Subcutaneous abdominal adipose tissue (tissue), 5 donors: Measurements from ENCODE around the gene RGPD3.
A peak's percentile ranks its signal among the peaks of the same experiment; 100 is the strongest.
"Not testable (repeated sequence)": the region's sequence is repeated elsewhere in the genome, so short reads cannot be mapped to it uniquely, and the experiment has no call there.

Experiments
- H3K27ac ChIP-seq: one replicate; pipeline ENCODE4 v1.7.0; 2013; ENCODE audit warnings: low read depth, mild to moderate bottlenecking, inconsistent platforms, low read length, moderate library complexity
- H3K27me3 ChIP-seq, 5 donors: one replicate each; pipeline ENCODE4 v1.7.0; 2013; ENCODE audit warnings: low read length in 5 of 5, inconsistent platforms in 1 of 5; ENCODE audit not compliant: control insufficient read depth in 5 of 5, insufficient read depth in 4 of 5
- H3K36me3 ChIP-seq, 5 donors: one replicate each; pipeline ENCODE4 v1.7.0; 2013; ENCODE audit warnings: low read length in 5 of 5; ENCODE audit not compliant: control insufficient read depth in 5 of 5, insufficient read depth in 5 of 5
- H3K4me1 ChIP-seq, 5 donors: one replicate each; pipeline ENCODE4 v1.7.0; 2013; ENCODE audit warnings: low read length in 5 of 5, mild to moderate bottlenecking in 3 of 5, moderate library complexity in 1 of 5; ENCODE audit not compliant: control insufficient read depth in 5 of 5, insufficient read depth in 5 of 5
- H3K4me3 ChIP-seq, 5 donors: one replicate each; pipeline ENCODE4 v1.7.0; 2013; ENCODE audit warnings: low read length in 5 of 5, low read depth in 1 of 5
- H3K9ac ChIP-seq, 5 donors: one replicate each; pipeline ENCODE4 v1.7.0; 2013; ENCODE audit warnings: low read length in 5 of 5, mild to moderate bottlenecking in 4 of 5, moderate library complexity in 3 of 5
- H3K9me3 ChIP-seq, 5 donors: one replicate each; pipeline ENCODE4 v1.7.0; 2013; ENCODE audit warnings: low read length in 5 of 5; ENCODE audit not compliant: control insufficient read depth in 5 of 5
- donor health status: healthy.
- donor health status: healthy.
- donor health status: healthy.
- donor health status: healthy.
- donor health status: healthy.

Gene RGPD3

DNA sequence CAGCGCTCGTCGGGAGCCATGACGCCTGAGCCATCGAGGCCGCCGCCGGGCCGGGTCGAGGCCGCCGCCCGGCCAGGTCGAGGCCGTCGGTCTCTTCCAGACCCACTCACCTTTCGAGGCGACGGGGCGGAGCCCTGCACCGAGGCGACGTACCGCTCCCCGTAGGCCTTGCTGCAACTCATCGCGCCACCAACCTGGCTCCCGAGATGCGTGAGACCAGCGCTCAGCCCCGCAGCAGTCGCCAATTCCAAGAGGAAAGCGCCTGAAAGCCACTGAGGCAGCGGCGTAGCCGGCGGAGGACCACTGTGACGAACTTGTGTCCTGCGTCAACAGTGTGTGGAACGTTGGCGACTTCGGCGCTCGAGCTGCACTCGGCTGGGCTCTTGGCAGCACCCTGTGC is at the start of gene RGPD3:
Gene RGPD3 (minus strand): TSS at position 307 of the 400 bp plus-strand sequence. CDS start 125 bp downstream, at position 182.
- not testable (repeated sequence) for H3K9me3 ChIP-seq, H3K36me3 ChIP-seq, H3K4me3 ChIP-seq, H3K9ac ChIP-seq, H3K27ac ChIP-seq, H3K27me3 ChIP-seq, H3K4me1 ChIP-seq

DNA sequence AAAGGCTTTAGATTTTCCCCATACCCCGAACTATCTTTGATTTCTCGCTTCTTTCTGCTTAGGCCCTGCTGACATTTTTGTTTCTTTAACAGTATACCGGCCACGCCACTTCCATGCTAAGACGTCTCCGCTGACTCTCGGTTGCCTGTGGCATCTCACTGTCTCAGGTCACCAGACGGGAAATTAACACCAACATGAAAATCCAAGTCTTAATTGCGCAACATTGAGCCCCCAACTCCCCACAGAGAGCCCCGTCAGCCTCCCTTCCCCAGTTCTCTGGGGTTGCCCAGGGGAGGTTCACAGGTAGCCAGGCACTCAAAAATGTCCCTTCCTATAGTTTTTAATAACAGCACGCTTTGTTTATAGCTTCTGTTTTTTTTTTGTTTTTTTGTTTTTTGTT is 49.1 kb upstream of the RGPD3 start:
- H3K27me3 ChIP-seq: no peaks in the 10 kb centered on the region
- H3K4me1 ChIP-seq: no peaks in the 10 kb centered on the region
- no peaks in the 10 kb centered on the region for H3K9me3 ChIP-seq
- H3K27ac ChIP-seq: no peak overlapping the region
- H3K9ac ChIP-seq: no peak overlapping the region
- H3K36me3 ChIP-seq: no peaks in the 10 kb centered on the region
- H3K4me3 ChIP-seq: no peak overlapping the region

DNA sequence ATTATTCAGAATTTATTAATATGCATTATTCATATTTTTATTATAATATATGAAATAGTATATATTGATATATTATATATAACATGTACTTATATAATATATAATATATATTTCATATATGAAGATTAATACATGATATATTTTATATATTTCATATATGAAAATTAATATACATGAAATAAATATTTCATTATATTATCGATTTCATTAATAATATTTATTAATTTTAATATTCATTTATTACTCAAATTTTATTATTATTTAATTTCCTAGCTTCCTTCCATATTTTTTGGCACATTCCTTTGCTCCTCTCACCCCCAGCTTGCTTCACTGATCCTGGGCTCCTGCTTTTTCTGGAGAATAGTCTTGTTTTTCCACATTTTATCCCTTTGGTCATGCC is 48.7 kb upstream of the RGPD3 start:
- H3K9me3 ChIP-seq: no peaks in the 10 kb centered on the region
- no peak overlapping the region for H3K27ac ChIP-seq
- H3K4me3 ChIP-seq: no peak overlapping the region
- H3K9ac ChIP-seq: no peak overlapping the region
- H3K36me3 ChIP-seq: no peaks in the 10 kb centered on the region
- H3K4me1 ChIP-seq: no peaks in the 10 kb centered on the region
- no peaks in the 10 kb centered on the region for H3K27me3 ChIP-seq

DNA sequence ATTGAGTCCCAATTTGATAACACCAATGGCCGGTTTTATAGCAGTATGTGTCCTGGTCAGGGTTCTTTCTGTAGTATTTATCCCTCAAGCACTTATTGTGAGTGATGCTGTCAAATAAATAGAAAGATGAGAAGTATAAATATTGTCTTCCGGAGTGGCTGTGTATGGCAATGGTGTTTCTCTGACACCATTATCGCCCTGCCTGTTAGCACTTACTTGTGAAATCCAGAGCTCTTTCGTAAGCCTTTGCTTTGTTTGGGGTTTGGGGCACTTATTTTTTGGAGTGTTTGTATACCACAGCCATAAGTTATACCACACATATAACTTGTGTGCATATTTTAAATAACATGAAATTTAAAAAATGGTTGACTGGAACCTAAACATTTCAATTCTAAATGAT is 48.2 kb upstream of the RGPD3 start:
- no peaks in the 10 kb centered on the region for H3K36me3 ChIP-seq
- H3K27ac ChIP-seq: no peak overlapping the region
- no peaks in the 10 kb centered on the region for H3K9me3 ChIP-seq
- H3K9ac ChIP-seq: no peak overlapping the region
- H3K4me1 ChIP-seq: no peaks in the 10 kb centered on the region
- no peak overlapping the region for H3K4me3 ChIP-seq
- H3K27me3 ChIP-seq: no peaks in the 10 kb centered on the region

DNA sequence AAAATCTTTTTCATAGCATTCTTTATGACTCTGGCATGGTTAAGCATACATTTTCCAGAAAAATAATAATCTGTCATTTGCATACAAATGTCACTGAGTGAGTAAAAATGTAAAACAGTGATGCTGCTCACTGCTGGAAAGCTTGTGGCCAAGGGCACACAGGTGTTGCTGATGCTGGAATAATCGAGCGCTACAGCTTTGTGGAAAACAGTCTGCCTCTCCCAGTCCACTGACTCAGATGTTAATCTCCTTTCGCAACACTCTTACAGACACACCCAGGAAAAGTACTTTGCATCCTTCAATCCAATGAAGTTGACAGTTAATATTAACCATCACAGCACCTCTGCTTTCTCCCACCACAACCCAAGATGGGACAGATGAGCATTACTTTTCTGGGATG is 46.6 kb upstream of the RGPD3 start:
- H3K27ac ChIP-seq, H3K4me1 ChIP-seq, H3K9ac ChIP-seq, H3K36me3 ChIP-seq, H3K4me3 ChIP-seq, H3K9me3 ChIP-seq, H3K27me3 ChIP-seq: not testable (repeated sequence)

DNA sequence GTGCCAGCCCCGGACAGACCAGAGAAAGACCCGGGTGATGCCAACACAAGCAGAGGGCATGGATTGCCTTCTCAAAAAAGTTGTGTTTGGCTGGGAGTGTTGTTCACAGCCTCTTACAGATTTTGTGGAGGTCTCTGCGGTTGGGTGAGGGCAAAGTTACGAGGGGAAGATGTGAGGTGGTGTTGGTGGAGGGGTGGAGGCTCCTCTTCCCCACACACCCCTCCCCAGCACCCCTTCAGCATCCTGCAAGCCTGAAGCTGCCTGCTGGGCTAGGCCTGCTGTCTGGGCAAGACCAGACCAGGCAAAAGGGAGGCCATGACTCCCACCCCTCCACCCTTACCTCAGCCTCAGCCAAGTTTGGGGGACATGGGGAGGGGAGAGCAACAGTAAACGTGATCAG is 45.2 kb upstream of the RGPD3 start:
- H3K27me3 ChIP-seq, H3K9ac ChIP-seq, H3K4me1 ChIP-seq, H3K9me3 ChIP-seq, H3K27ac ChIP-seq, H3K36me3 ChIP-seq, H3K4me3 ChIP-seq: not testable (repeated sequence)

DNA sequence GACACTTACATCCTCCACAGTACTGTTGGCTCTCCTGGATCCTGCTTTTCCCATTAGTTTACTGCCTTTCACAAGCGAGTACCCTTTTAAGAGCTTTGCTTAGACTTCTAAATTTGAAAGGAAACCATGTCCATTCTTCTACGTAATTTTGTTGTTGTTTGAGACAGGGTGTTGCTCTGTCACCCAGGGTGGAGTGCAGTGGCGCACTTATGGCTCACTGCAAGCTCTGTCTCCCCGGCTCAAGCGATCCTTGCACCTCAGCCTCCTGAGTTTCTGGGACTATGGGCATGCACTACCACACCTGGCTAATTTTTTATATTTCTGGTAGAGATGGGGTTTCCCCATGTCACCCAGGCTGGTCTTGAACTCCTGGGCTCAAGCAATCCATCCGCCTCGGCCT is 43.7 kb upstream of the RGPD3 start:
- H3K9ac ChIP-seq, H3K4me1 ChIP-seq, H3K9me3 ChIP-seq, H3K27me3 ChIP-seq, H3K27ac ChIP-seq, H3K36me3 ChIP-seq: not testable (repeated sequence)
- peak overlapping the region in 2 of 5 donors; percentile 27 to 46 for H3K4me3 ChIP-seq

DNA sequence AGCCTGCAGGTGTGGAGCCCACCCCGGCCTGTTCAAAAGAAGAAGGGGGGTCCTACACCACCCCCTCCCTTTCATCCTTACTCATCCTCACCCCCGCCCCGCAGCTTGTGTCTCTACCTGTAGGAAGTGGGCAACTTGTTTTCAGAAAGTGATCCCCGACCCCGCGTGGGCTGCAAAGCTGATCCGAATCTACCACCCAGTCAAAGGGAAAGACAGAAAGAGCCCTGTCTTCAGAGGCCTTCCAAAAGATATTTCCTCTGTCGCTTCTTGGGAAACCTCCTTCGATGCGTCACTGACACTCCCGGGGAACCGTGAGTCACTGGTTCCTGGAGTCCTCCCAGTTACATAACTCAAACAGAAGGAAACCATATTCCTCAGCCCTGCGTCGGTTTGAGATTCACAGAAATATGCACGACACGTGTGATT is 43.3 kb upstream of the RGPD3 start:
- not testable (repeated sequence) for H3K27me3 ChIP-seq, H3K4me1 ChIP-seq, H3K27ac ChIP-seq, H3K9me3 ChIP-seq, H3K9ac ChIP-seq, H3K36me3 ChIP-seq
- peak overlapping the region in 1 of 5 donors; percentile 46 for H3K4me3 ChIP-seq

DNA sequence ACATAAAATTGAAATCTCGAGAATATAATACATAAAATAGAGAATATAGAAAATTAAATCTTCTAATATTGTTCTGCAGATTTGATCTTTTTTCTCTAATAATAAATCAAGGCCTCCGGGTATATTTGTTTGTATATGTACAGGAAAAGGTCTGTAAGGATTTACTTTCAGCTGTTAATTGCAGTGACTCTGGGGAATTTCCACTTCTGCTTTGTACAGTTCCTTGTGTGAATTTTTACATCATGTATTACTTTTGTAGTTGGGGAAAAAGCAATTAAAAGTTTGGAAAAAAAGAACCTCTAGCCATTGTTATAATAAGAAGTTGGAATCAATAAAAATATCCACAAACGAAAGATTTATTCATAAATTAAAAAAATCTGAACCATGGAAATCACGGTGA is 42.6 kb upstream of the RGPD3 start:
- H3K36me3 ChIP-seq: not testable (repeated sequence)

DNA sequence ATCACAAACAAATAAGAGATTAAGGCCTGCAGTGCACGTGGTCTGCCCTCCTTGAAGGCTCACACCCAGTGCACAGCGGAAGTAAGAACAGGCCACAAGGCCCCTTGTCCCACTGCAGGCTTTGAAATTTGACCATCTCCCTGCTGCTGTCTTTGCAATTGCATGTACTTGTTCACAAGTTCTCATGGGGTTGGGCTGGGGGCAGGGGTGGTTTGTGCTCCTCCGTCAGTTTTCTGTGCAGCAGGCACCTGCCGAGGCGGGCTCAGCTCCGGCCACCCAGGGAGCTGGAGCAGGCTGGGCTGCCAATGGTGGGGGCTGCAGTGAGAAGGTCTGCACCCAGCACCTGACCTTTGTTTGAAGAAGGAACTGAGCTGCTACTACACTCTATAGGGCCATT is 41.2 kb upstream of the RGPD3 start:
- not testable (repeated sequence) for H3K36me3 ChIP-seq, H3K9me3 ChIP-seq, H3K4me3 ChIP-seq, H3K9ac ChIP-seq, H3K27ac ChIP-seq, H3K27me3 ChIP-seq, H3K4me1 ChIP-seq

More for the DNA sequence above, 42.6 kb upstream of the RGPD3 start:
- not testable (repeated sequence) for H3K4me3 ChIP-seq, H3K4me1 ChIP-seq, H3K27ac ChIP-seq, H3K9ac ChIP-seq, H3K9me3 ChIP-seq, H3K27me3 ChIP-seq

DNA sequence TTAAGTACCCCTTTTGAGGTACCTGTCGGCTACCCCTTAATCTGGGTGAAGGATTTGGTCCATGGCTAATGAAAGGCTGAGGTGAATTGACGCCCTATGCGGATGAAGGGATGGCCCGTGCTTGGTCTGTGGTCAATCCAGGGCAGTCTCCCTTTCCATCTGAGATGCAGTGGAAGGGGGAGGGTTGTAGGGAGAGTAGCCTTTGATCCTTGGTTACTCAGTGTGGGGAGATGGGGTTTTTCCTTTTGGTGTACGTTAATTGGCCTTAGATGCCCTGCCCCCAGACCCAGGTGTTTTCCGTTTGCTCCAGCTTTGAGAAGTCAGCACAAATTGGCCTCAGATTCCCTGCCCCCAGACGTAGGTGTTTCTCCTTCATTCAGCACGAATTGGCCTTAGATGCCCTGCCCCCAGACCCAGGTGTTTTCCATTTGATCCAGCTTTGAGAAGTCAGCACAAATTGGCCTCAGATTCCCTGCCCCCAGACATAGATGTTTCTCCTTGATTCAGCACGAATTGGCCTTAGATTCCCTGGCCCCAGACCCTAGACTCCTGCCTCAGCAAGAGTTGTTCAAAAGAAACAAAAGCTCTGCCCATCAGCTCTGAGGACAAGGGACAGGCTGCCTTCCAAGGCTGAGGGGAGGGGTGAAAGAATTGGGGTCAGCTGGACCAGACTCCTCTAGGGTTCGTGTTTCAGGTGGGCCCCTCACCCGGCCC is 40.6 kb upstream of the RGPD3 start:
- not testable (repeated sequence) for H3K4me3 ChIP-seq, H3K9ac ChIP-seq, H3K4me1 ChIP-seq, H3K27me3 ChIP-seq, H3K27ac ChIP-seq, H3K36me3 ChIP-seq, H3K9me3 ChIP-seq
